Esophagus muscularis mucosa (tissue), 4 donors: Measurements from ENCODE around the gene COMMD9. TPM values are rescaled to one million over a fixed set of nuclear protein-coding genes. Genes with fewer than 3 reads are reported as not detected.
A peak's percentile ranks its signal among the peaks of the same experiment; 100 is the strongest.

Experiments
- DNase-seq: peaks from one replicate; pipeline ENCODE4 v3.0.0-alpha.2; 2017; ENCODE audit errors: extremely low spot score
- H3K27ac ChIP-seq, 4 donors: fragments of 200-600 bp; sonication (generic); replicated peaks in 1 of 4; 1 replicate in 3 of 4; 2 replicates in 1 of 4; pipeline ENCODE4 v1.5.1; 2016 to 2019; ENCODE audit warnings: mild to moderate bottlenecking in 1 of 4
- H3K27me3 ChIP-seq, 4 donors: fragments of 200-600 bp; sonication (generic); one replicate each; pipeline versions ENCODE4 v1.5.1 to v1.6.0; 2016 to 2019
- H3K36me3 ChIP-seq, 4 donors: fragments of 200-600 bp; sonication (generic); one replicate each; pipeline ENCODE4 v1.5.1; 2016 to 2019
- H3K4me1 ChIP-seq, 4 donors: fragments of 200-600 bp; sonication (generic); one replicate each; pipeline ENCODE4 v1.5.1; 2016 to 2019
- H3K4me3 ChIP-seq, 4 donors: fragments of 200-600 bp; sonication (generic); 1 replicate in 2 of 4; 2 replicates in 2 of 4; pipeline ENCODE4 v1.5.1; 2016 to 2019; ENCODE audit warnings: mild to moderate bottlenecking in 4 of 4, moderate library complexity in 1 of 4
- H3K9me3 ChIP-seq, 4 donors: fragments of 200-600 bp; sonication (generic); 1 replicate in 3 of 4; 2 replicates in 1 of 4; pipeline ENCODE4 v1.5.1; 2016 to 2019
- CTCF ChIP-seq, 3 experiments: fragments of 200-600 bp in 2 of 3; fragments of 450-650 bp in 1 of 3; sonication (generic) in 2 of 3; IDR thresholded peaks; one replicate each; pipeline ENCODE4 v1.5.1; 2017 to 2019; ENCODE audit warnings: antibody characterized with exemption in 3 of 3, mild to moderate bottlenecking in 2 of 3, moderate library complexity in 1 of 3
- EP300 ChIP-seq: sonication (generic); formaldehyde crosslinking; IDR thresholded peaks from one replicate; pipeline ENCODE4 v1.6.1; 2017; ENCODE audit warnings: antibody characterized with exemption
- POLR2A ChIP-seq: fragments of 450-650 bp; IDR thresholded peaks from one replicate; pipeline ENCODE4 v1.6.1; 2017; ENCODE audit warnings: antibody characterized with exemption, moderate library complexity, mild to moderate bottlenecking, low read depth
- POLR2AphosphoS5 ChIP-seq, 2 donors: sonication (generic); formaldehyde crosslinking; IDR thresholded peaks; one replicate each; pipeline ENCODE4 v1.6.1; 2017; ENCODE audit warnings: antibody characterized with exemption in 2 of 2
- WGBS: methylation state at CpG from one replicate; pipeline ENCODE4 v1.1.5; 2018; 5-methylcytosine and 5-hydroxymethylcytosine counted together
- intact Hi-C: fragments of 100-400 bp; cut with DNase I; formaldehyde crosslinking; loops from one replicate; pipeline ENCODE4 v1.15.1; 2023
- total RNA-seq, 4 donors: library from RNA; depleted of rRNA; stranded (reverse); fragments of >200 nt; gene quantifications; one replicate each; pipeline versions ENCODE4 v1.1.0 to v1.2.1, GENCODE V29; 2016

COMMD9 gene
- total RNA-seq, 4 donors from 2014 or later, result 18.3 to 45.5 (median 27.7) TPM

GRCh38 chr11:36264011-36264972, 24.9 kb downstream of the COMMD9 start:
- H3K4me1 ChIP-seq, result peaks cover 0 to 3% (median 0%) of the 10 kb centered on the region in 4 donors
- H3K36me3 ChIP-seq, result peaks cover 0 to 2% (median 0%) of the 10 kb centered on the region in 4 donors
- H3K4me3 ChIP-seq, result no peak overlapping the region
- no peak overlapping the region for H3K27ac ChIP-seq
- TF ChIP-seq POLR2AphosphoS5 (IDR thresholded peaks at IDR 0.05) (no peak), POLR2A (no peak), EP300 (no peak), CTCF (IDR thresholded peaks at IDR 0.05) (no peak)
- WGBS, result 62% methylated on average over 9 of the region's 9 CpGs
- H3K9me3 ChIP-seq, result no peaks in the 10 kb centered on the region
- intact Hi-C loops, result loop anchor here (10.0 kb wide), 1 partner anchor 219 kb away; no protein-coding TSS in a partner anchor
- peaks cover 0 to 21% (median 0%) of the 10 kb centered on the region in 4 donors for H3K27me3 ChIP-seq
- no peak for DNase-seq

DNA sequence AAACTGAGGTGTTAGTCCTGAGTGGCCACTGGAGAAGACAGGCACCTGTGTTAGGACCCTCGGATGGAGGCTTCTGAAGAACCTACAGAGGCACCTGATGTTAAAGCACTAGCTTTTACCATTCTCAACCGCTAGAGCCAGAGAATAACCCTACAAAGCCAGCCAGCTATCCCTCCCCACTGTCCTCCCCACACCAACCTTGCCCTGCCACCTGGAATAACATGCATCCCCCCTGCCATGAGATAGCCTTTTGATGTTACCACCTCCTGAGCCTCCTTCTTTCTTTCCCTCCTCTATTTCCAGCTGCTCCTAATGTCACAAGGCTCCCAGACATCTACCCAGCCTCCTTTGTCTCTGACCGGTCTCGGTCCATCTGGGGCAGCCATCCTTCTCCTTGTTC, 28.1 kb downstream of the COMMD9 start:
- intact Hi-C loops, result loop anchor here (10.0 kb wide), 1 partner anchor 216 kb away; no protein-coding TSS in a partner anchor

GRCh38 chr11:36258730-36259360, 30.4 kb downstream of the COMMD9 start:
- Histone ChIP-seq H3K27ac (no peak overlapping the region), H3K4me3 (no peak overlapping the region), H3K4me1 (peaks cover 0 to 7% (median 7%) of the 10 kb centered on the region in 4 donors), H3K36me3 (no peaks in the 10 kb centered on the region), H3K27me3 (peaks cover 0 to 35% (median 0%) of the 10 kb centered on the region in 4 donors), H3K9me3 (peaks cover 0 to 8% (median 0%) of the 10 kb centered on the region in 4 donors)
- TF ChIP-seq POLR2AphosphoS5 (IDR thresholded peaks at IDR 0.05) (no peak), CTCF (IDR thresholded peaks at IDR 0.05) (peak; percentile 33 to 52 (median 39))
- intact Hi-C loops, result no loop called here
- DNase-seq, result no peak
- WGBS, result 48% methylated on average over 12 of the region's 12 CpGs

More for the DNA sequence above, 28.1 kb downstream of the COMMD9 start:
- no peak overlapping the region for H3K4me3 ChIP-seq
- H3K36me3 ChIP-seq, result no peaks in the 10 kb centered on the region
- no peak for DNase-seq
- TF ChIP-seq POLR2AphosphoS5 (IDR thresholded peaks at IDR 0.05) (no peak), CTCF (IDR thresholded peaks at IDR 0.05) (no peak), POLR2A (no peak), EP300 (no peak)
- H3K27me3 ChIP-seq, result peaks cover 0 to 35% (median 0%) of the 10 kb centered on the region in 4 donors
- H3K4me1 ChIP-seq, result peaks cover 0 to 10% (median 7%) of the 10 kb centered on the region in 4 donors
- peaks cover 0 to 4% (median 0%) of the 10 kb centered on the region in 4 donors for H3K9me3 ChIP-seq
- no peak overlapping the region for H3K27ac ChIP-seq
- 81% methylated on average over 4 of the region's 4 CpGs for WGBS

GRCh38 chr11:36257351-36257750, 31.9 kb downstream of the COMMD9 start:
- no peak for DNase-seq
- no peaks in the 10 kb centered on the region for H3K36me3 ChIP-seq
- H3K27me3 ChIP-seq, result peaks cover 0 to 31% (median 0%) of the 10 kb centered on the region in 4 donors
- no peak overlapping the region for H3K27ac ChIP-seq
- H3K4me3 ChIP-seq, result no peak overlapping the region
- intact Hi-C loops, result no loop called here
- WGBS, result 84% methylated on average over 5 of the region's 5 CpGs
- H3K4me1 ChIP-seq, result peaks cover 0 to 7% (median 7%) of the 10 kb centered on the region in 4 donors
- H3K9me3 ChIP-seq, result peaks cover 0 to 8% (median 0%) of the 10 kb centered on the region in 4 donors
- TF ChIP-seq POLR2AphosphoS5 (IDR thresholded peaks at IDR 0.05) (no peak), CTCF (IDR thresholded peaks at IDR 0.05) (no peak), EP300 (no peak)
